Measurements from ENCODE around the gene RAB11FIP4.

Gene RAB11FIP4

DNA sequence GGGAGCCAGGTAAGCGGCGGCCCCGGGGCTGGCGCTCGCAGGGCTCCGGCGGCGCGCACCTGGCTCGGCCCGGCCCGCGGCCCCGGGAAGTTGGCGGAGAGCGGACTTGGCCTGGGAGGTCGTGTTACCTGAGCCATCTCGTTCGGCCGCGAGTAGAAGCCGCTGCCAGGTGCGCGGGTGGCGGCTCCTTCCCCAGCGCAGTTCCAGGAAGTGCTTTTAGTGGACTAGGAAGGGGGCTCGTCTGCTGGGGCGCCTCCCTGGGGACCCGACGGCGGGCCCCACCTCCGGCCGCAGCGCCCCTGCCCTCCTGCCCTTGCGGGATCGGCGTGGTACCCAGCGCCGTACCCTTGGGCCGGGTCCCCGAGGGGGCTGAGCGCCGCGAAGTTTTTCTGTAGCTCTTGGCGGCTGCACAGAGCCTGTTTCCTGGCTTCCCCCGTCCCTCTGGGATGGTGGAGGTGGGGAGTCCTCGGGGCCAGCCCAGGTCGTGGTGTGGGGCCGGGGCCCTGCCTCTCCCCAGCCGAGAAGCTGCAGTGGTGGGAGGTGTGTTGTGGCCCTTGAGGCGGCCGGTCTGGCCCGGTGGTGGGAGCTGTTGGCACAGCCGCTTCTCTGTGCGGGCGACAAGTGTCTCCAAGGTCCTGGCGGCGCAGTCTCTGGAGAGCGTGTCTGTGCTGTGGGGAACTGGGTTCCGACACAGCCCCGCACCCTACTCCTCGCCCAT is 96.9 kb downstream of the RAB11FIP4 start:
- TF ChIP-seq POLR2AphosphoS5 (IDR thresholded peaks at IDR 0.05; ENCODE audit: low read depth, low read length): no peak
- no peak for TF ChIP-seq FOXP2 (optimal IDR thresholded peaks at IDR 0.05; ENCODE audit: borderline replicate concordance, extremely low read depth, extremely low read length, insufficient read depth)
- TF ChIP-seq SIN3A (IDR thresholded peaks at IDR 0.05; ENCODE audit: borderline replicate concordance, insufficient read depth, low read length): no peak
- TF ChIP-seq TAF1 (IDR thresholded peaks at IDR 0.05; ENCODE audit: borderline replicate concordance, insufficient read depth, low read length): no peak
- TF ChIP-seq, protein P1, sequence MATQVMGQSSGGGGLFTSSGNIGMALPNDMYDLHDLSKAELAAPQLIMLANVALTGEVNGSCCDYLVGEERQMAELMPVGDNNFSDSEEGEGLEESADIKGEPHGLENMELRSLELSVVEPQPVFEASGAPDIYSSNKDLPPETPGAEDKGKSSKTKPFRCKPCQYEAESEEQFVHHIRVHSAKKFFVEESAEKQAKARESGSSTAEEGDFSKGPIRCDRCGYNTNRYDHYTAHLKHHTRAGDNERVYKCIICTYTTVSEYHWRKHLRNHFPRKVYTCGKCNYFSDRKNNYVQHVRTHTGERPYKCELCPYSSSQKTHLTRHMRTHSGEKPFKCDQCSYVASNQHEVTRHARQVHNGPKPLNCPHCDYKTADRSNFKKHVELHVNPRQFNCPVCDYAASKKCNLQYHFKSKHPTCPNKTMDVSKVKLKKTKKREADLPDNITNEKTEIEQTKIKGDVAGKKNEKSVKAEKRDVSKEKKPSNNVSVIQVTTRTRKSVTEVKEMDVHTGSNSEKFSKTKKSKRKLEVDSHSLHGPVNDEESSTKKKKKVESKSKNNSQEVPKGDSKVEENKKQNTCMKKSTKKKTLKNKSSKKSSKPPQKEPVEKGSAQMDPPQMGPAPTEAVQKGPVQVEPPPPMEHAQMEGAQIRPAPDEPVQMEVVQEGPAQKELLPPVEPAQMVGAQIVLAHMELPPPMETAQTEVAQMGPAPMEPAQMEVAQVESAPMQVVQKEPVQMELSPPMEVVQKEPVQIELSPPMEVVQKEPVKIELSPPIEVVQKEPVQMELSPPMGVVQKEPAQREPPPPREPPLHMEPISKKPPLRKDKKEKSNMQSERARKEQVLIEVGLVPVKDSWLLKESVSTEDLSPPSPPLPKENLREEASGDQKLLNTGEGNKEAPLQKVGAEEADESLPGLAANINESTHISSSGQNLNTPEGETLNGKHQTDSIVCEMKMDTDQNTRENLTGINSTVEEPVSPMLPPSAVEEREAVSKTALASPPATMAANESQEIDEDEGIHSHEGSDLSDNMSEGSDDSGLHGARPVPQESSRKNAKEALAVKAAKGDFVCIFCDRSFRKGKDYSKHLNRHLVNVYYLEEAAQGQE (IDR thresholded peaks at IDR 0.05; ENCODE audit: insufficient read depth in 1 of 2, low read depth in 2 of 2, low read length in 2 of 2): no peak

DNA sequence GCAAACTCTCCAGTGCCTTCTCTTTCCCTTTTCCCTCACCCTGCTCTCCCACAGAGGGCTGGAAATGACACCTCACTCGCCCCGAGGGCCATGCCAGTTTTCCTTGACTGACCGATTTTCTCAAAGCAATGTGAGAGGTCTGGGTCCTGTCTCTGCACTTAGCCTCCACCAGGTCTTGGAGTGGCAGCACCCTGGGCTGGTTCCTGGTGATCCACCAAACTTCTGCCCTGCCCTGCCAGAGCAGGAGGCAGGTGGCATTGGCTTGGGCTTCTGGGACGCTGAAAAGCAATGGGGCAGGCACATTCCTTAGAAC is 97.5 kb downstream of the RAB11FIP4 start:
- TF ChIP-seq FOXP2 (optimal IDR thresholded peaks at IDR 0.05; ENCODE audit: borderline replicate concordance, extremely low read depth, extremely low read length, insufficient read depth) (no peak), SIN3A (IDR thresholded peaks at IDR 0.05; ENCODE audit: borderline replicate concordance, insufficient read depth, low read length) (no peak), TAF1 (IDR thresholded peaks at IDR 0.05; ENCODE audit: borderline replicate concordance, insufficient read depth, low read length) (no peak), POLR2AphosphoS5 (IDR thresholded peaks at IDR 0.05; ENCODE audit: low read depth, low read length) (no peak)
- TF ChIP-seq, protein P1 (IDR thresholded peaks at IDR 0.05; ENCODE audit: insufficient read depth in 1 of 2, low read depth in 2 of 2, low read length in 2 of 2): no peak

DNA sequence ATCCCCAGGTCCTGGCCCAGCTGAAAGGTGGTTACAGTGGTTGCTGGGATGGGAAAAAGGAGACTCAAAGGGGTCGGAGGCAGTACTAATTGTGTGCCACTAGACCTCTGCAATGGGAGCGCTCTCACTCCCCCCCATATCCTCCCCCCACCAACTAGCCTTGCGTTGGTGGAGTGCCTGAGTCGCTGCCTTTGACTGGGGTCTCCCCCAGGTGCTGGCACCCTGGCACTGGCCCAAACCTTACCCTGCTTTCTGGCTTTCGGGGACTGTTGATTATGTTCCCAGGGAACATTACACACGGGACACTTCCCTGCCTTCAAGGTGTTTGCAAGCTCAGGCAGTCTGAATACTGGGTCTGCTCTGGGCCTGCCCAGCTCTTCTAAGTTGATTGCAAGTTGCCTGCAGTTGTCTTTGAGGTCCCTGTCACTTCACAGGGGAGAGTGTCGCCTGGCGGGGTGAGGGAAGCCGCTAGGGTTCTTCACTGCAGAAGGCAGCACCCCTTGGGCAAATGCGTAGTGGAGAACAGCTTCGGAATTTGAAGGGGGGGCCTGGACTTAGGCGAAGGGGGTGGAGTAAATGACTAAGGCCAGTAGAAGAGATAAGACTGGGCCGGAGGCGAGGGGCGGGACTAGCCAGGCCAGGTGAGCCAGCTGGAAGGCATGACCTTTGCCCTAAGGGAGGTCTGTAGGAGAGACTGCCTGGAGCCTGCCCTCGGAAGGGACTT is 98.0 kb downstream of the RAB11FIP4 start:
- TF ChIP-seq POLR2AphosphoS5 (IDR thresholded peaks at IDR 0.05; ENCODE audit: low read depth, low read length) (no peak), FOXP2 (optimal IDR thresholded peaks at IDR 0.05; ENCODE audit: borderline replicate concordance, extremely low read depth, extremely low read length, insufficient read depth) (no peak), SIN3A (IDR thresholded peaks at IDR 0.05; ENCODE audit: borderline replicate concordance, insufficient read depth, low read length) (no peak), TAF1 (IDR thresholded peaks at IDR 0.05; ENCODE audit: borderline replicate concordance, insufficient read depth, low read length) (no peak)
- TF ChIP-seq, protein P1 (IDR thresholded peaks at IDR 0.05; ENCODE audit: insufficient read depth in 1 of 2, low read depth in 2 of 2, low read length in 2 of 2): no peak

DNA sequence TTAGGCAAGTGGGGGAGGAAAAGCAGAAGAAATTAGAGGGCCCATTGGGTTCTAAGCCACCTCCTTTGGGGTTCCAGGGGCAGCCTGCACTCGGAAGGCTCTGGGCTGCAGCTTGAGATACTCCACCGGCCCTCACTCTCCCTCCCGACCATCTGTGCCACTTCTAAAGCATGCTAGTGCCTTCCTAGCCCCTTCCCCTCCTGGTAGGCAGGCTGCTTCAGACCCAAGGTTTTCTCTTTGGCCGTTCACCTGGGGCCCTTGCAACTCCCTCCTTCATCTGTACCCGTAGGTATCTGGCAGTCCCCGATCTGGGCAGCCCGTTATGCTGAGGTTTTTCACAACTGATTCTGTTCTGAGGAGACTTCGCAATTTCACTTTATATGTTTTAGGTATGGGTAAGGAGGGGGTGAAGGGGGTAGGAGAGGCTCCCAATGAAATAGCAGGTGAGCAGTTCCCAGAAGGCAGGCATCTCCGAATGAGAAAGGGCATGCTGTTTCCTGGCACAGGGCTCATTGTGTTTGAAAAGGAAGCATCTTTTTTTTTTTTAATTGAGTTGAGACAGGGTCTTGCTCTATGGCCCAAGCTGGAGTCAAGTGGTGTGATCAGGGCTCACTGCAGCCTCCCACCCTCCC is 98.7 kb downstream of the RAB11FIP4 start:
- TF ChIP-seq, protein P1 (IDR thresholded peaks at IDR 0.05; ENCODE audit: insufficient read depth in 1 of 2, low read depth in 2 of 2, low read length in 2 of 2): no peak
- TF ChIP-seq TAF1 (IDR thresholded peaks at IDR 0.05; ENCODE audit: borderline replicate concordance, insufficient read depth, low read length): no peak
- no peak for TF ChIP-seq POLR2AphosphoS5 (IDR thresholded peaks at IDR 0.05; ENCODE audit: low read depth, low read length)
- no peak for TF ChIP-seq FOXP2 (optimal IDR thresholded peaks at IDR 0.05; ENCODE audit: borderline replicate concordance, extremely low read depth, extremely low read length, insufficient read depth)
- TF ChIP-seq SIN3A (IDR thresholded peaks at IDR 0.05; ENCODE audit: borderline replicate concordance, insufficient read depth, low read length): no peak

All from PFSK-1 (cell line).